Right hindlimb (tissue), 1 donor: ENCODE results near the gene AQP11.
"Not testable (repeated sequence)": the region's sequence is repeated elsewhere in the genome, so short reads cannot be mapped to it uniquely, and the experiment has no call there.

Experiments used
- DNase-seq: peaks from one replicate; pipeline ENCODE4 v3.0.0-alpha.2; 2018

The AQP11 gene

DNA sequence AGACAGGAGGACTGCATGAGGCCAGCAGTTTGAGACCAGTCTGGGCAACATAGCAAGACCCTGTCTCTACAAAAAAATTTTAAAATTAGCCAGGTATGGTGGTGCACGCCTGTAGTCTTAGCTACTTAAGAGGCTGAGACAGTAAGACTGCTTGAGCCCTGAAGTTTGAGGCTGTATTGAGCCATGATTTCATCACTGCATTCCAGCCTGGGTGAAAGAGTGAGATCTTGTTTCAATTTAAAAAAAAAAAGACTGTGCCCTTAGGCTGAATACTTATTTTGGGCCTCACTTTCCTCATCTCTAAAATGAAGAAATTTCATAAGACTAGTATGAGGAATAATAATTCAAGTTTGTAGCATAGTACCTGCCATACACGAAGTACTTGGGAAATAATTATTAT lies 6.9 kb downstream of the AQP11 start:
- no peak for DNase-seq

DNA sequence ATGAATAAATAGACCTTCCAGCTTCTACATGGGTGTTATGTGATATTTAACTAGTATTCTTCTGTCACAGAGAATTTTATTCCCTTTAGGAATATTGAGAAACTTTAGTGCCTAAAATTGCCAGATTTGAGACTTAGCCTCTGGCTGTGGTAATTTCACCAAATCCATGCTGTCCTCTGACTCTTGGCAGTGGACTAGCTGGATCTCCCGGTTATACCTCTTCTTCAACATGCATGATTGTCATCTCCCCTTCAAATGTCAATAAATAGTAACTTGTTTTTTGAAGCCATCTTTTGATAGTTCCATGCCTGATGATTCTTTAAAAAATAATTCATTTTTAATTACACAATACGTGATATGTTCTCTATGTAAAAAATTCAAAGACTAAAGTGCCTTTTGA lies 8.4 kb downstream of the AQP11 start:
- no peak for DNase-seq

DNA sequence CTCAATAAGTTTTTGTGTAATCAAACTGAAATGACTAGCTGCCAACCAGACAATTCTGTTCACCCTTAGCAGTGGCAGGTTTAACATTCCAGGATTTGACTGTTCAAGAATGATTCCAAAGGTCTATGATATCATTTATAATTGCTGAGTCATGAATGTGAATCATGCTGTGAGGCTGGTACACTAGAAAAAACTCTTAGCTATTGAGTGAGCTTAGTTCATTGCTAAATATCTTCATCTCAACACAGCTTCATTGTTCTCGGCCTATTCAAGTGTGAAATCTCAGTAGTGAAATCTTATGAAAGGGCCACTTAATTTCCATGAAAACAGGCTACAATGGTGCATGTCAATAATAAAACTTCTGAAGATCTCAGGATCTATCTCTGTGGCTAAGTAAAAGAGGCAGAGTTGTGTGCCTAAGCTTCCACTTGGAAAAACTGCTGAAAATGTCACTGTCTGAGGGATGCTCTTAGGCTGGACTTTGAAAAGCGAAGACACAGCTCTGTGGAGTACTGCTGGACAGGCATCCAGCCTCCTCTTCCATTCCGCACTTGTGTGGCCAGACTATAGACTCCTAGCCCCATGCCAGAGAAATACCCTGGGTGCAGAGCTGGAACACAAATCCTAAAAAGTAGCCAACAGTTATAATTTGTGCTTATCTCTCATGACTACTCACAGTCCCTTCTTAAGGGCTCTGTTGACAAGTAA lies 12.8 kb downstream of the AQP11 start:
- no peak for DNase-seq

DNA sequence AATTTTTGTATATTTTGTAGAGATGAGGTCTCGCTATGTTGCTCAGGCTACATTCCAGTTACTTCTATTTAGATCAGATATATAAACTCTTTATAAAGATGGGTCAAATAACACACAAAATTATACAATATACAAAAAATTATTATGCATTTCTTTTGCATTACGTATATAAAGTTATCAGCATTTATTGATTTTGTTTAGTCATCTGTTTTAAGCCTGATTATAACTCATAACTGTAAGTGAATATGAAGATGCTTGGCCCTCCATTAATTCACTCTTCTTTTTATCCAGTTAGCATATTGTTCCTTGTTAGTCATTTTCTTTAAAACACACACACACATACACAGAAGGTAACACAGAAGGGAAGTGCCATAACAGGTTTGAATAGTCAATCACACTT lies 14.5 kb downstream of the AQP11 start:
- no peak for DNase-seq

DNA sequence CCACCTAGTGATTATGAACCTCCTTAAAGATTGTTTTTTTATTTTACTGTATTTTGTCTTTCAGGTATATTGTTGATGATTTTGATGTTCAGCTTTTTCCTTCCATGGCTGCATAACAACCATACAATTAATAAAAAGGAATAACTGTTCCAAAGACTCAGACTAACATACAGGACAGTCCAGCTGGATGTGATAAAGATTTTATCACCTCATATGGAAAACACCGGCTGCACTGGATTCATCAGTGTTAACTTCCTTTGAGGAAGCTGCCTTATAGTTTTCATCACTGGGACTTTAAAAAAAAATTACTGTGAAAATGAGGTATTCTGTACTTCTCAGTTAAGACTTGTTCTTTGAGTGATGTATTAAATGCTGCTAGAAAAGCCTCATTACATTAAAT lies 19.5 kb downstream of the AQP11 start:
- DNase-seq: no peak

DNA sequence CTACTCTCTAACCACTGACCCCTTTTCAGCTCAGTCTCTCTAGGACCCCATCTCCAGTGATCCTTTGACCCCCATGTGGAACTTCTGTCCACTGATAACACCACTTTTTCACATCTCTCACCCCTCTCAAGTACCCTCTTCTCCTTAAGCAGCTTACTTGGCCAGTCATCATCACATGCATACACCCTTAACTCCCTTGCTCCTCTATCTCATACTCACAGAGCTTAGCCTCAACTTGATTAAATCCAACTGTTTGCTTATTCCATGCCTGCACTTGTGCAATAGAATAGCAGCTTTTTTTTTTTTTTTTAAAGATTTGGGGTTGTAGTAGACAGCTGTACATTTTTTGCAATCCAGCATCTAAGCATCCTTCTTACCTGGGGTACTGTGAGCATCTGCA lies 22.2 kb downstream of the AQP11 start:
- DNase-seq: no peak

DNA sequence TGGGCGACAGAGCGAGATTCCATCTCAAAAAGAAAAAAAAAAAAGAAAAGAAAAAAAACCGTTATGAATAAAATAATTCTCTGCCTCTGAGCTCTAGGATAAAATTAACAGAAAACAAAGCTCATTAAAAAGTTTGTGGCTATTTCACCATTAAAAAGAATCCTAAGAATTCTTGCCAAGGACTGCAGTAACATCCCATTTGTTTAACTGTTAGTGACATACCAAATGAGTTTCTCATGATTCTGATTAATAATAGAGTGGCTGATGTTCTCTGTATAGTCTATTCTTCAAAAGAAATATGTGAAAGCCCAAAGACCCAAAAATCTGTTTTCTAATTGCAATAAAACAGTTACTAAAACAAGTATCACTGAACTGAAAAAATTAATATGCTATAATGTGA lies 28.1 kb downstream of the AQP11 start:
- no peak for DNase-seq

DNA sequence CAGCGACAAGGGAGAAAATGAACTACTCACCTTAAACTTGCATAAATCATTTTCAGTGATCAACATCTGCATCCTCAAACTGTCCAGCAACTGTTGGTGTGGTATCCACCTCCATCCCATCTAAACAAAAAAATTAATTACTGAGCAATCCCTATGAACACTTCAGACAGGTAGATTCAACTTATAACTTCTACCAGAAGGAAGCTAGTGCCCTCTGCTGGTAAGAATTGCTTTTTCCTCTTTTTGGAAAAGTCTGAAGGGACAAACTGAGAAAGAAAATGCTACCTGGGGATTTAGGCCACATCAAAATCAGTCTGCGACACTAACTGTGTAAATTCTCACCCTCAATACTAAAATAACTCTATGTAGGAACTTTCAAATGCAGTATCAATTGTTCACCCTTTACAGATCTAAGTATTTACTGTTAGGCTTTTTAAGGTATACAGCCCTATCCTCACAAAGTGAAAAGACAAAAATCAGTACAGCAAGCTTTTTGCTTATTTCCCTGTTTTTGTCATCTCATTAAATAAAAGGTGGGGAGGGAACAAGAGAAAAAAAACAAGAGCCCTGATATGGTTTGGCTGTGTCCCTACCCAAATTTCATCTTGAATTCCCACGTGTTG lies 29.9 kb downstream of the AQP11 start:
- no peak for DNase-seq

DNA sequence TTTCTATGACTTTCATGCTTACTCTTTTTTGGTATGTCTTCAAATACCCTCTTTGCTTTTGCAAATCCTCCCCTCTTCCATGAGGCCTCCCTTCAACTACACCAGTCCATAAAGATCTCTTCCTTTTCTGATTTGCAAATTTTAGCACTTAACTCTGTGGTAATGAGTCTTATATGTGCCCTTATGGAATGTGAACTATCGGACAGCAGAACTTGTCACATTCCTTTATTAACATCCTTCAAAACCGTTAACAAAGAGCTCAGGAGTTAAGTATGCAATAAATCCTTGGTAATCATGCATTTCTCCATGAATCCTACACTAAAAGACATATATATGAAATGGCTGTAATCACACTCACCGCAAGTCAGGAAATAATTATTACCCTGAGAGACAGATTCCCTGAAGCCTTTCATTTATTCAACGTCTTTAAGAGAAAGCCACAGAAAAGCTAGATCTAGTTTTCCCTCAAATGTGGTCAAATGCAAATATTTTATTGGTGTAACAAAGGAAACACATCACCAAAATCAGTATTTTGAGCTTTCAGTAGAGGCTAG lies 40.5 kb downstream of the AQP11 start:
- no peak for DNase-seq

DNA sequence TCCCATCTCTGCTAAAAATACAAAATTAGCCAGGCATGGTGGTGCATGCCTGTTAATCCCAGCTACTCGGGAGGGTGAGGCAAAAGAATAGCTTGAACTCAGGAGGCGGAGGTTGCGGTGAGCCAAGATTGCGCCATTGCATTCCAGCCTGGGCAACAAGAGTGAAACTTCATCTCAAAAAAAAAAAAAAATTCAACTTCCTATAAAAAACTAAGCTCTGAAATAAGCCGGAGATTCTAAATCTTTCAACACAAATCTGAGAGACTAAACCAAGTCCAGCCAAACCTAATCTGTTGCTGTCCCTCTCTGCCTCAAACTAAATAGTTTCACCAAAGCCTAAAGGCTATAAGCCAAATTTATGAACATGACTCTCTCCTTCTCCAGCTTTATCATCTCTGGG lies 44.2 kb downstream of the AQP11 start:
- not testable (repeated sequence) for DNase-seq

DNA sequence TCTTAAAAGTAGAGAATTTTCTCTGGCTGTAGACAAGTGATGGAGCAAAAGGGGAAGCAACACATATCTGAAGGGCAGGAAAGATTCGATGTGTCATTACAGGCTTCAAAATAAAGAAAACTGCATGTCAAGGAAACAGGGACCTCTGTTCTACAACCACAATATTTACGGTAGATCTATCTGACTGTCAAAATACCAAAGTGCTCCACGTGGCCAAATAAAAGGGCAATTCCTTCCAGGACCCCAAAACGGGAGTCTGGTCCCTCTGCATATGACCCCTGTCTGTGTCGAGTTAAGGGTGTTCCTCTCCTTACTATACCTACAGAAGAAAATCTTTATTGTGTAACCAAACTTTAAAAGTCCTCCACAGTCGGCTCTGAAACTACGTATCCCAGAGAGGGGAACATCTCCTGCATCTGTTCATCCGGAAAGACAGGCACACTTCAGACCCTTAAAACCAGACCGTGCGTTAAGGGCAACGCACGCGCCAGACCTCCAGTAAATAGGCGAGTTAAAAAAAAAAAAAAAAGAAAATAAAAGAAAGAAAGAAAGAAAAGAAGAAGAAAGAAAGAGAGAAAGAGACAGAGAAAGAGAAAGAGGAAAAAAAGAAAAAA lies 47.1 kb downstream of the AQP11 start:
- no peak for DNase-seq

DNA sequence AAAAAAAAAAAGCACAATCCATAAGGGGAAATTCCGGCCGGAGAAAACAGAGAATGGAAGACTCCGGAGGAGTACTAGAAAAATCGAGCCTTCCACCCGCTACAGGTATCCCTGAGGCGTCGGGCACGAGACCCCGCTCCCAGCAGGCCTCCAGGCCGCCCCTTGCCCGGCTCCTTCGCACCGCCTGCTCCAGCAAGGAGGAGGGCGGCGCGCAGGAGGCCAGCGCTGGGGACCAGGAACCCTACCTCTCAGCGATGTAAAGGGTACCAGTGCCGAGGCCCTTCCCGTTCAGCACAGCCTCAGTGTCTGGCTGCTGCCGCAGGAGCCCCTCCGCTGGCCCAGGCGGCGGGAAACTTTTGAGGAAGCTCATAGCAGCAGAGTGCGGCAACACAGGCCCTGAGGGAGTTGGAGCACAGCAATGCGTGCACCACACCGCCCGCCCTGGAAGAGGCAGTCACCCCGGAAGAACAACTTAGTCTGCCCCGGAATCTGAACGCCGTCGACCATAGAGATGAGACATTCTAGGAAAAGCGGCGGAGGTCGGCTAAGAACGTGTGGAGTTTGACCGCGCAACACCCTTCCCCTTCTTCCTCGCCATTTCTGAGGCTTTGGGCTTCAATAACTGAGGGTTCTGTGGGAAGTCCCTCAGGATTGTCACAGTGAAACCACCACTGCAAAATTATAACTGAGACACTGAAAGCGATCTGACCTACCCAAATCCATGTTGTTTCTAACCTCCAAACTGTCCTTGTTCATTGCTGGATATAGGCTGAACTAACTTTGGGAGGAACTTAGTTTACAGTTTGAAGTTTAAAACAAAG lies 47.8 kb downstream of the AQP11 start, which contains the start of gene CLNS1A:
Gene CLNS1A, minus strand, starts transcription at position 450 of the 821 bp plus-strand sequence. Its CDS starts 80 bp downstream, at position 370.
- DNase-seq: peak; percentile 93

DNA sequence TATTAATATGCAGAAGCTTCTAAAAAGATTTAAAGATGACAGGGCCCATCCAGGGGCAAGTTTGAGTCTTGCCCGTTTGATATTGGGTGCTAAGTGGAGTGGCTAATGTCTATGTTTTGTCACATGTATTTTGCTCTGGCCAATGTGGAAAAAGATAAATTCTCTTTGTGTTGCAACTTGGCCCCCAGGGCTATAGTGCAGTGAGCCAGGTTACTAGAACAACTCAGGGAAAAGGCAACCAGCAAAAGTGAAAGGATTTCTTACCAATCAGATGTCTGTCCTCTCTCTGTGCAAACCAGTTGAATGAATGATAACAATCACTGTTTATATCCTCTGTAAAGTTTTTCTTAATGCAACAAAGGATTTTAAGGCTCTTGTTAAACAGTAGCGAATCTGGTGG lies 52.5 kb downstream of the AQP11 start:
- no peak for DNase-seq

DNA sequence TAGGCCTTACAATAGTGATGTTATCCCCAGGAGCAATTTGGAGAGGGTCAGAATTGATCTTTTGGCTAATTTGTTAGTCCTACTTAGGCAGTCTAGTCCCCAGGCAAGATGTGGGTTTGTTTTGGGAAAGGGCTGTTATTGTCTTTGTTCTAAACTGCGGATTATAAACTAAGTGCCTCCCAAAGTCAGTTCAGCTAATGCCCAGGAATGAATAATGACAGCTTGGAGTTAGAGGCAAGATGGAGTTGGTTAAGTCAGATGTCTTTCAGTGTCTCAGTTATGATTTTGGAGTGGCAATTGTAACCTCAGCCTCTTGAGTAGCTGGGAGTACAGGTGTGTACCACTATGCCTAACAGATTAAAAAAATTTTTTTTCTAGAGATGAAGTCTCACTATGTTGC lies 55.1 kb downstream of the AQP11 start:
- DNase-seq: no peak

DNA sequence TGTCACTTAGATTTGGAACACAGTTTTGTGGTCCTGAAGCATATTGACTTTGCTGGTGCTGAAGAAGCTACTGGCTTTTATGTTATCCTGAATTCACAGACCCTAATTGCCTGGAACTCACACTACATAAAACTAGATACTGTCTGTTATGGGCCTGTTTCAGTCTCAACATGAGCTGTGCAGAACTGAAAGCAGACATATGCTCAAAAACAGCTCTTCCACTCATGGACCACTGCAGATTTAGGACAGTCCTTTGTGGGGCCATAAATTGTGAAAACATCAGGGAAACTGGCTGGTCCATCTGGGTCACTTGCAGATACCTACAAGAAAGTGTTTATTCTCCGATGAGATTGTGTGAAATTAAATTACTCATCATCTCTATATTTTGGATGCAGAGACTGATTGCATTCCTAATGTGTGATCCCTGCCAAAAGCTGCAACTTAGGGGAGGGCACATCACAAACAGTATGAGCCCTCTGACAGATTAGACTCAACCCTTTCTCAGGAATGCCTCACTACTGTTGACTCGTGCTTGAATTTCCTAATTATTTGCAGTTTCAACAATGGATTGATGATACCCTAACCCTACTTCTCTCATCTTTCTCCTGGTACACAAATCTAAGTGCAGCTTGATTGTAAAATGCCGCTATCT lies 58.0 kb downstream of the AQP11 start:
- DNase-seq: no peak

DNA sequence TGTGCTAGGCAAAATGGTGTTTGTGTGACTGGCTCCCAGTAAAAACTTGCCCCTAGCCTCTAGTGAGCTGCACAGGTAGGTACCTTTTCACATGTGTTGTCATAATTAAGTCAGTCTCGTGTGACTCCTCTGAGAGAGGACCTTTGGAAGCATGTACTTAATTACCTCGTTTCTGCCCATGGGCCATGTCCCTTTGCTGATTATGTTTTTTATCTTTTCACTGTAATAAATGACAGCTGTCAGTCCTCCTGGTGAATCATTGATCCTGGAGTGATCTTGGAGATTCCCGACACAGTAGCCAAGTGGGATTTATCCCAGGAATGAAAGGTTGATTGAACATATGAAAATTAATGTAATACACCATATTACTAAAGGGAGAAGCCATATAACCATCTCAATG lies 60.4 kb downstream of the AQP11 start:
- DNase-seq: no peak

DNA sequence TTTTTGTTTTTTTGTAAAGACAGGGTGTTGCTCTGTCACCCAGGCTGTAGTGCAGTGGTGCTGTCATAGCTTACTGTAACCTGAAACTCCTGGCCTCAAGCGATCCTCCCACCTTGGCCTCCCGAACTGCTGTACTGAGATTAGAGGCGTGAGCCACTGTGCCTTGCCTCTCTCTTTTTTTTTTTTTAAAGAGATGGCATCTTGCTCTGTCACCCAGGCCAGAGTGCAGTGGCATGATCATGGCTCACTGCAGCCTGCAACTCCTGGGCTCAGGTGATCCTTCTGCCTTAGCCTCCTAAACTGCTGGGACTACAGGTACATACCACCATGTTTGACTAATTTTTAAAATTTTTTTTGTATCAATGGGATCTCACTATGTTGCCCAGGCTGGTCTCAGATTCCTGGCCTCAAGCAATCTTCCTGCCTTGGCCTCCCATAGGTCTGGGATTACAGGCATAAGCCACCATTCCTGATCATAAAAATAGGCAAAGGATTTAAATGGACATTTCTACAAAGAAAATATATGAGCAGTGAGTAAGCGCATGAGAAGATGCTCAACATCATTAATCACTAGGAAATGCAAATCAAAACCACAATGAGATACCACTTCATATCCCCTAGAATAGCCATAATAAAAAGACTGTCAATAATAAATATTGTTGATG lies 65.1 kb downstream of the AQP11 start:
- DNase-seq: no peak

DNA sequence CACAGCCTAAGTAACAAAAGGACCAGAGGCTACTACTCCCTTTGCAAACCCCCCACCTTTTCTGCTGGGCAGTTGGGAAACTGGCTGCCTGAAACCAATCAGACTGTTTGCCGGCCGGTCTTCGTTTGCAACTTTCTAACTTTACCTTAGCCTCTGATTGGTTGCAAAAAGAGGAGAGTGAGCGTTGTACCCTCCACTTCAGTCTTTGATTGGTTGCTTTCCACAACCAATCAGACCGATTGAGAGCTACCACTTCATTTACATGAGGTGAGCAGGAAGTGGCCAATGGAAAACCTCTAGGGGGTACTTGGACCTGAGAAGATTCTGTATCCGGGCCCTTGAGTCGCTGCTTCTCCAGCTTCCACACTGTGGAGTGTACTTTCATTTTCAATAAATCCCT lies 66.6 kb downstream of the AQP11 start:
- DNase-seq: no peak

DNA sequence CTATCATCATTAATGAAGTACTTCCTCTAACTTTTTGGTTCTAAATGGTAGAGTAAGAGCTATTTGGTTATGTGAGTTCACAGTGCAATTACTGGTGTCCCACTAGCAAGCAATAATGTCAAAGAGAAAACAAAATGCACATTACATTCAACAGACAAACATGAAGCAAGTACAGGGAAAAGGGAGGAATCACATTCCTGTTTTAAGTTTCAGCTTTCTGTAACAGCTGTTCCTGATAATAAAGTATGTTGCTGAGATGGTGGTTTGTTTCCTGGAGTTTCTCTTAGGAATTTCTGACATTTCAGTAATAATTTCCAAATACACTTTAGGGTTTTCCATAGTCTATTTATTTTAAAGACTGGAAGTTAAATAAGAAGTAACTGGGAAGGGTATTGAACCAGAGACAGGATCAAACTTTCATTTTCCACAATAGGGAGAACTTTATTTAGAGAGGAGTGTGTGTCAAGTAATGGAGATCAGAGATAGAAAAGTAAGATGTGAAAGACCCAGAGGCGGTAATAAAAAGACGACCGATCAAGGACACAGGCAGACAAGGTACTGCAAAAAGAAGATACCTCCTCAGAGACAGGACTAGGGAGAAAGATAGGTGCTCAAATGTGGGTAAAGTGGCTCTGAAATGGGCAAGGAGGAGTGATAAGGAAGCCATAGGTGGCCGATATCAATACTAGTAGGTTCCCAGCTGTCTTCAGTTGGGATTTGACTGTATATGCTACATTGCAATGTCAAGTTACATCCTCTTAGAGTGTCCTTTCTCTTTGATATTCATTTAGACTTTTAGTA lies 68.7 kb downstream of the AQP11 start:
- DNase-seq: no peak
